EH (cell line): ENCODE results near the gene CBL.
A peak's percentile ranks its signal among the peaks of the same experiment; 100 is the strongest.

Source experiments
- DNase-seq: peaks from one replicate; pipeline ENCODE4 v3.0.0-alpha.2; 2015; ENCODE audit warnings: low read depth

CBL gene

DNA sequence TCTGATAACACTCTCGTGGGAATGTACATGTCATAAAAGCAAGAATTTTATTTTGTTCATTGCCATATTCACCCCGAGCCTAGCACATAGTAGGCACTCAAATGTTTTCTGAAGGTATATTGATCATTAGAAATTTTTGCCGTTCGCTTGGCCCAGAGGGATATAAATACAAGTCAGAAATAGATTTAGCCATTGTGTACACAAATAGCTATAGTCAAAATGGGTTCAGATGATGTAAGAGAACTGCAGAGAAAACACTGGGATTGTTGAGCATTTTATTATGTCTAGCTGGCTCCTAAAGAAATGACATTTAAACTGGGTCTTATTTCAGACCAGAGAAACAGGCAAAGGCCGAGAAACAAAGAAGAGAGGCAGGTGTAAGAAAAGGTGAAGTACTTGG, 61.5 kb downstream of the CBL start:
- no peak for DNase-seq

DNA sequence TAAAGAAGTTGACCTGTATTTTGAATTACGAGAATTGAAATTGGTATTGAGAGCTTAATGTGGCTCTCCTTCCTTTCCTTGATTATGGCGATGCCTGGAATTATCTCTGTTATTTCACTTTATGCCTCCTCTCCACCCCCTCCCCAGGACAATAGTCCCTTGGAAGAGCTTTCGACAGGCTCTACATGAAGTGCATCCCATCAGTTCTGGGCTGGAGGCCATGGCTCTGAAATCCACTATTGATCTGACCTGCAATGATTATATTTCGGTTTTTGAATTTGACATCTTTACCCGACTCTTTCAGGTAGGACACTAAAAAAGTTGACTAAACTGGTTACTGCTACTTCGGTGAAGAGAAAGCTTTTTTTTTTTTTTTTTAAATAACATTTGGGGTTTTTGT, 67.6 kb downstream of the CBL start:
- DNase-seq, result no peak

DNA sequence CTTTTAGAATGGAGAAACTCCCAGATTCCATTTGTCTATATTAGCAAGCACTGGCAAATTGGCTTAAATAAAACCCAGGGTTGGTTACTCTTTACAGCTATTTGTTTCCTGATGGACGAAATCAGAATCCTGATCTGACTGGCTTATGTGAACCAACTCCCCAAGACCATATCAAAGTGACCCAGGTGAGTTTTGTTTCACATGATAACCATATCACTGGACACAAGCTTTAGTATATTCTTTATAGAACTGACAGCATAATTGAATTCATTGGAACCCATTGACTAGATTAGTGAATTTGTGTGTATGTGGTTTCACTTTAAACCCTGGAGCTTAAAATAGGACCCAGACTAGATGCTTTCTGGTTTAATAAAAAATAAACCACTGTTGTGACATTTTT, 71.5 kb downstream of the CBL start:
- no peak for DNase-seq

DNA sequence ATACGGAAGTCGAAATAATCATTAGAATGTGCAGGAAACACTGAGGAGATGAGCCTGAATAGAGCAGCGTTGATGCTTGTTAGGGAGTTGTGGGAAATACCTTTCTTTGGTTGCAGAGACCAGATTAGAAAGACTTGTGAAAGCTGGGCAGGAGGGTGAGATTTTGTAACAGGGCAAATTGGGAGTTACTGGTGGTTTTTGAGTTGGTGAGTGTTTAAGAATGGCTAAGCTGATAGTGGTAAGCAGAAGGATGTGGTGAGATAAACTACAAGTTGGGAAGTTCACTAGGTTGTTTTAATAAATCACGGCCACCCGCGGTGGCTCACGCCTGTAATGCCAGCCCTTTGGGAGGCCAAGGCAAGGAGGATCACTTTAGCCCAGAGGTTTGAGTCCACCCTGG, 76.4 kb downstream of the CBL start:
- no peak for DNase-seq

DNA sequence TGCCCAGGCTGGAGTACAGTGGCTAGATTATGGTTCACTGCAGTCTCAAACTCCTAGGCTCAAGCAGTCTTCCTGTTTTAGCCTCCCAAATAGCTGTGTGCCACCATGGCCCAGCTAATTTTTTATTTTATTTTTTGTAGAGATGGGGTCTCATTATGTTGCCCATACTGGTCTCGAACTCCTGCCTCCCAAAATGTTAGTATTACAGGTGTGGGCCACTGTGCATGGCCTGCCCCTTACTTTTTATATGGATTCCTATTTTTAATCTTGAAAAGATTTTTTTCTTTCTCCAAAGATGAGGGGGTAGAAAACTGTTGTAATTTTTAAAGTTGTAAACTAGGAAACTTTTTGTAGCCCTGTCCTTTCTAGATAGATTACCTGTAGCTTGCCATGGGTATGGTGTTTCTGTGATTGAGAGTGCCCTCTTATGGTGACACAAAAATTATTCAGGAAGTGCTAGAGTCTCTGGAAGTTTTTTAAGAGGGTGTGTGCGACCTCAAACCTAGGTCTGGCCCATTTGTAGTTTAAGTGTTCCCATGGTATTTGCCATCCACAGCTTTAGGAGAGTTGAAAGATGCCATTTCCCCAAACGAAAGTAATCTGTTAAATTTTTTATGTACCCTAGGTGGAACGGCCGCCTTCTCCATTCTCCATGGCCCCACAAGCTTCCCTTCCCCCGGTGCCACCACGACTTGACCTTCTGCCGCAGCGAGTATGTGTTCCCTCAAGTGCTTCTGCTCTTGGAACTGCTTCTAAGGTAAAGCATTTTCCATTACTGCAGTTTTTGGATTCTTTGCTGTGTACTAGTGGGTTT, 78.4 kb downstream of the CBL start:
- DNase-seq, result peak; percentile 57

DNA sequence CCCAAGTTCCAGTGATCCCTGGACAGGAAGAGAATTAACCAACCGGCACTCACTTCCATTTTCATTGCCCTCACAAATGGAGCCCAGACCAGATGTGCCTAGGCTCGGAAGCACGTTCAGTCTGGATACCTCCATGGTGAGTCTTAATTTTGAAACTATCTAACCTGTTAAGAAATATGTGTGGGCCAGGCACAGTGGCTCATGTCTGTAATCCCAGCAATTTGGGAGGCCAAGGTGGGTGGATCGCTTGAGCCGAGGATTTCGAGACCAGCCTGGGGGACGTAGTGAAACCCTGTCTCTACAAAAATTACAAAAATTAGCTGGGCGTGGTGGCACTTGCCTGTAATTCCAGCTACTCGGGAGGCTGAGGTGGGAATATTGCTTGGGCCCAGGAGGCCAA, 79.3 kb downstream of the CBL start:
- DNase-seq, result no peak

DNA sequence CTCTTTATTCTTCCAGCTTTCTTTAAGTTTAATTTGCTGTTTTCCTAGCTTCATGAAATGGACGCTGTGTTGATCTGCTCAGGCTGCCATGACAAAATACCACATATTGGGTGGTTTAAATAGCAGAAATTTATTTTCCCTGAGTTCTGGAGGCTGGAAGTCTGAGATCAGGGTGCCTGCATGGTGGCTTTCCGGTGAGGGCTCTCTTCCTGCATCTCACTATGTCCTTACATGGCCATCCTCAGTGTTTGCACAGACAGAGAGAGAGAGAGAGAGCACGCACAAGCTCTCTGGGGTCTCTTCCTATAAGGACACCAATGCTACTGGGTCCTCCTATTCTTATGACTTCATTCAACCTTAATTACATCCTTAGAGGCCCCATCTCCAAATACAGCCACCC, 82.1 kb downstream of the CBL start:
- DNase-seq, result no peak

DNA sequence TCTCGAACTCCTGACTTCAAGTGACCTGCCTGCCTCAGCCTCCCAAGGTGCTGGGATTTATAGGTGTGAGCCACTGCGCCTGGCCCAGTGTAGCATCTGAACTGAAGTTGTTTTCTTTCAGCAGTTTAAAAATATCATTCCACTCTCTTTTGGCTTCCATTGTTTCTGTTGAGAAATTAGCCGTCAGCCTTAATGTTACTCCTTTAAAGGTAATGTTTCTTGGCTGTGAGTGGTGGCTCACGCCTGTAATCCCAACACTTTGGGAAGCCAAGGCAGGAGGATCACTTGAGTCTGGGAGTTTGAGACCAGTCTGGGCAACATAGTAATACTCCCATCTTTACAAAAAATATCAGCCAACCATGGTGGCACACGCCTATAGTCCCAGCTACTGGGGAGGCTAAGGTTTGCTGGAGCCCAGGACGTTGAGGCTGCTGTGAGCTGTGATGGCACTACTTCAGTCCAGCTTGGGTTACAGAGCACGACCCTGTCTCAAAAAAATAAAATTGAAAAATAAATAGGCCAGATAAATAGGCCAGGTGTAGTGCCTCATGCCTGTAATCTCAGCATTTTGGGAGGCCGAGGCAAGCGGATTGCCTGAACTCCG, 84.9 kb downstream of the CBL start:
- no peak for DNase-seq

DNA sequence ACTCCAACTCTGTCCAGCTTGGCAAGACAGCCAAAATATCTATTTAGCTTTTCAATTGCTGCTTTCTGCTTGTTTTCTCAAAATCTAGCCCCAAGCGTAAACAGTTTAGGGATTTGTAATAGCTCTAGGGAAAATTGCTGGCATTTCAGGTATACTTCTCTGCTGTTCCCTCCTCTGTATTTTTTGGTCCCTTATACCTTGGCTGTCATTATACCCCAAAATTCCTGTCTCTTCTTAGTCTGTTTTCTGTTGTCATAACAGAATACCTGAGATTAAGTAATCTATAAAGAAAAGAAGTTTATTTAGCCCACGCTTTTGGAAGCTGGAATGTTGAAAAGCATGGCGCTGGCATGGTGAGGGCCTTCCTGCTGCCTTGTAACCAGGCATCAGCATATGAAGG, 87.3 kb downstream of the CBL start:
- DNase-seq, result no peak

DNA sequence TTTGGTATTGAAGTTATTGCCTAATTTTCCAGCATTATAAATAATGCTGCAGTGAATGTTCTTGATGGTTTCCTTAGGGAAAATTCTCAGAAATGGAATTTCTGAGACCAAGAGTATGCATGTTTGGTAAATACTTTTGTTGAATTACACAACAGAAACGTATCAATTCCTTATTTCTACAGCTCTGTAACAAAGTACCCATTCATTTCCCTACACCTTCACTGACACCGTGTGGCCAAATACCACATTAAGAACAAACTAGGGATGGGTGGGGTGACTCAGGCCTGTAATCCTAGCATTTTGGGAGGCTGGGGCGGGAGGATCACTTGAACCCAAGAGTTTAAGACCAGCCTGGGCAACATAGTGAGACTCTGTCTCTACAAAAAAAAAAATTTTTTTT, 89.0 kb downstream of the CBL start:
- DNase-seq, result peak; percentile 27

DNA sequence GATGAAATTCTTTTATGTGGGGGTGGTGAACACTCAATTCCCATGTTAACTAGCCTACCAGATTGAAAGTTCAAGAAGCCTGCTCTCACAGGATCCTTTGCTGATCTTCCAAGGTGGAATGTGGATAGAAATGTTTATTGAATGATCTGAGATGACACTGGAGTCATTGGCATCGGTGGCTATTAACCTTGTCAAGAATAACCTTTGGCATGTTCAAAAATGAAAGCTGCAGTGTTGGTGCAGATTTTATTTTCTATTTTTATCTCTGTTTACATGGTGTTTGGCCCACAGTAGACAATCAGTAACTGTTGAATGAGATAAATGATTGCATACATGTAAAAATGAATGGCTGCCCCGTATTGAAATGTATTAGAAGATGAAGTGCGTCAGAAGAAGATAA, 91.8 kb downstream of the CBL start:
- no peak for DNase-seq

DNA sequence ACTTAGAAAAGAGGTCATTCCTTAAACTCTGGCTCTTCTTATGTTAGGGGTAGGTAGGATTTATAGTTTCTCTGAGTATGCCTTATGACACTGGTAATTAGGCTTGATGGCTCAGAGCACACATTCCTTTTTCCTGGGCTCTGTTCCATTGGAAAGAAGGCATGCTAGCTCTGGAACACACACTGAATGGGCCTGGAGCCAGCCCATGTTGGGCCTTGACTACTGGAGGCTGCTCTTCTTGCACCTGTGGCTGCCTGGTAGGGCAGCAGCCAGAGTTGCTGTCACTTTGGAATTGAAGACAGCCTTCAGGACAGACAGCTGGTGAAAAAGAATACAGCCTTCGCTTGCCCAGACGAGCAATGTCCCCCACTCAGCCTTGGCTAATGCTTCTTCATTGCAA, 92.6 kb downstream of the CBL start:
- DNase-seq, result peak; percentile 18

DNA sequence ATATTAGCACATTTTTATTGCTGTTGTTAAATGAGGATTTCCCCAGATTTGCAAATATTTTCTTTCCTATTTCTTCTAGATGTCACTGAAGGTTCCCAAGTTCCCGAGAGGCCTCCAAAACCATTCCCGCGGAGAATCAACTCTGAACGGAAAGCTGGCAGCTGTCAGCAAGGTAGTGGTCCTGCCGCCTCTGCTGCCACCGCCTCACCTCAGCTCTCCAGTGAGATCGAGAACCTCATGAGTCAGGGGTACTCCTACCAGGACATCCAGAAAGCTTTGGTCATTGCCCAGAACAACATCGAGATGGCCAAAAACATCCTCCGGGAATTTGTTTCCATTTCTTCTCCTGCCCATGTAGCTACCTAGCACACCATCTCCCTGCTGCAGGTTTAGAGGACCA, 93.3 kb downstream of the CBL start:
- DNase-seq, result no peak

DNA sequence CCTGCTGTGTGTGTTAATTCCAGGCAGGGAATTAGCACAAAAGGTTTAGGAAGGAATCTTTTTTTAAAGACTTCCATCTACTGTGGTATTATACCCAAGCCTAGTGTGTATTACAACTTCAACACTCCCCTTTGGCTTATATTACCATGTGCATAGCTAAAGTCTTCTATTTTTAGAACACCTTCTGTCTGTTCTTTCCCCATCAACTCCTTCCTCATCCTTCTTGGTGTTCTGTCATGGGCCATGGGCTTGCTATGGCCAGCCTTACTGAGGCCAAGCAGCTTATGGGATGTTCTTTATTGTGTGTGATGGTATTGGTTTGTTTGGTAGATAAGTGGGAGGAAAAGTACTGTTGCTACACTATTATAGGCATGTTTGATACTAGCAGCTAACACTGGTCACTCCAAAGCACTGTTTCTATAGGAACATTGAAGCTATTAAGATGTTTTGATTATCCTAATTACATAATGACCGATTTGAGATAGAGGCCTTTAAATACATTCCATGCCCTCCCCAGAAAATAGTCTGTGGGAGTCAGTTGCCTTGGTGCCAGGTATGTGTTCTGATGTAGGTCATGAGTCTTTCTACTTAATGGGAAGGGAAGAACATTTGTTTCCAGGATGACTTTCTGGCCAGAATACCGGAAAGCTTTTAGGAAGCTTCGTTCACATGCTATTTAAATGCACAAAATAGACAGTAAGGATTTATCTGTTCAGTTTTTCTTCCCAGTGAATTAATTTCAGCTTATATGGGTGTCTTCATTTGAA, 94.2 kb downstream of the CBL start:
- no peak for DNase-seq

DNA sequence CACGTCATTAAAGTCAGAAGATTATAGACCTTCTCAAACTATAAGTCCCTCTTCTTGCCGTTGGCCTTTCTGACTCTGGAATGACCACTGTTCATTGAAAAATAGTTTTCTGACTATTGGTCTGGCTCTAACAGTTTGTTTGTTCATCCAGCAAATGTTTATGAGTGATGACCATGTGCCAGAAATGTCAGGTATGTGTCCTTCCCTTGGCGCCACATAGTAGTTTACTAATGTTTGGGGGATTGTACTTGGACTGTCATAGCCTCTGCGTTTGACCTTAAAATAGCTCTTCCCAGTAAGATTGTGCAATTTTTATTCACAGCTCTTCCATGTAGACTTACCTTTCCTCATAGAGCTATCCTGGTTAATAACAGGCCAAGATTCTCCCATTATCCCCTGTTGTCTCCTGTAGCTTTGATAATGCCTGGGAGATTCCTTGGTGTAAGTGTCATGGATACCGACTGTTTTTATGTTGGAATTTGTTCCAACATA, 97.1 kb downstream of the CBL start:
- DNase-seq, result peak; percentile 24

DNA sequence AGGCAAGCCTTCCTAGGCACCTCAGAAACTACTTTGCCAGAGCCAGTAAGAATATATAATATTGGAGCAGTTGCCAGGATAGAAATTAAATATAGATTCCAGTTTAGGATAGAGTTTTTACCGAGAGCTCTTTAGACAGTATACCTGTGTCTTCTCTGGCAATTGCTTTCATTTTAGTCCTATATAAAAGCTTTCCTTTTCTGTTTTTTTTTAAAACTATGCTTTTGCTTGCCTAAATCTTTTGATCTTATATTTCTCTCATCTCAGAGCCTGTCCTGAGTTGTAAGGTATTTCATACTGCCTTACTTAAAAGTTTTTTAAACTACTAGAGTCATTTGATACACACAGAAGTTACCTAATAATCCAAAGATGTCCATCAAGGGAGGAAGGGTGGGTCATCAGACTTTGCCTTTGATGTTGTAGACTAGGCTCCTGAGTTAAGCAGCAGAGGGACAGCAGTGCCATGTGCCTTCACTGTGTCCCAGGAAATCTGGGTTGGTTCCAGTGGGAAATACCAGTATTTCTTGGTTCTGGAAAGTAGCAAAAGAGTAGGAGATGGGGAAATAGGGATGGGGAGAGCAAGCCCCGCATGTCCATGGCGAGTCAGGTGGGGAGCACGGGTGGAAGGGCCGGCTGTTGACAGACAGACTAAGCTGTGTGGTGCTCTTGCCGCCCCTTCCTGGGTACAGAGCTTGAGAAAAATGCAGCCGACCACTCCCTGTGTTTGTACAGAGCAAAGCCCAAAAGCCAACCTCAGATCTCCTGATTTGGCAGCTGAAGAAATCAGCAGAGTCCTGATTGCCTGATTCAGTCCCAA, 99.6 kb downstream of the CBL start:
- DNase-seq, result no peak

DNA sequence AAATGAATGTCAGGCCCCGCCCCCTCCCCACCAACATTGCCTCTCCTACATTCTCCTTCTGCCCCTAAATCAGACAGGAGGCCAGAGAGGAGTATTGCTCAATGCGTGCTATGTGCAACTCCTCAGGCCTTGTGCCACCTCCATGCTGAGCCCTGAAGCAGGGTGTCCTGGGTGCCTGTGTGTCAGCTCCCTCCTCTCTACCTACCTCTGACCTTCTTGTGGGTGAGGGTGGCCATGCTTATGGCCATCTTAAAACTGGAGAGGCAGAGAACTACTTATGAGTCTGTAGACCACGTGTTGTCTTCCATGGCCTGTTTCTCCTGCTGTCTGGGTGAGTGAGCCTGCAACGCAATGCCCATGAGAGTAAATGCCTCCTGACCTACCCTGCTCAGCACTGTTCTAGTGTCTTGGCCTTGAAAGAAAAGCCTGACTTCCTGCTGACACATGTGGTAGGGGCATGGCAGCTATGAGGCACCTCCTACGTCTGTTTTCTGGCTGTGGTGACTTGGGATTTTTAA, 100.3 kb downstream of the CBL start:
- peak; percentile 46 for DNase-seq

DNA sequence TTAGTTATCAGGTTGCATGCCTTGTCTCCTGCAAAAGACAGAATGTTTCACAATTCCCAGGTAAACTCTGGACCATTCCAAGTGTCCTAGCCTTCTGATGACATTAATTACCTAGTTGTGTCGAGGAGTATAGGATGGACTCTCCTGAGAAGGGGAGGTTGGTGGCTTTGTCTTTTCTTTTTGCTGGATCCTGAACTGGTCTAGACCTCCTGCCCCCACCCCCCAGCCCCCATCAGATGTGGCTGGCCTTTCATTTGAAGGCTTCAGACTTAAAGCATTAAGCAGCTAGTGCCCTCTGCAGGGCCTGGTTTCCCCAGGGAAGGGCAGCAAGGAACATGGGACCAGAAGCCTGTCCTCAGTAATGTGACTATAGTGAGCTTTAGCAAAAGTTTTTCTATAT, 101.1 kb downstream of the CBL start:
- DNase-seq, result peak; percentile 26

DNA sequence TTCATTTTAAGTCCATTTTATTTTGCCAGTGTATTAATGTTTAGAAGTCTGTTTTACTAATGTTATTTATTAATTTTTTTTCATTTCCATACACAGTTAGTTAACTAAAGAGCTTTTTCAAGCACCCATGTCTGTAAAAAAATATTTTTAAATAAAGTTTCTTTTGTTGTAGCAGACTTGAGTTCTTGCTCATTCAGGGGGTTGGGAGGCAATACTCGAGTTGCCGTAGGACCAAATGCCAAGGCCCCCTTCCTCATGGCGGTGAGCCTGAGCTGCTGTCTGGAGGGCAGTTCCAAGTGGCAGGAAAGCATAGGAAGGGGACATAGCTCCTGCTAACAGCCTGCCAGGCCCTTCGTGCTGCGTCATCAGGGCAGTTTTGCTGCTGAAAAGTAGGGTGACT, 101.8 kb downstream of the CBL start:
- no peak for DNase-seq

DNA sequence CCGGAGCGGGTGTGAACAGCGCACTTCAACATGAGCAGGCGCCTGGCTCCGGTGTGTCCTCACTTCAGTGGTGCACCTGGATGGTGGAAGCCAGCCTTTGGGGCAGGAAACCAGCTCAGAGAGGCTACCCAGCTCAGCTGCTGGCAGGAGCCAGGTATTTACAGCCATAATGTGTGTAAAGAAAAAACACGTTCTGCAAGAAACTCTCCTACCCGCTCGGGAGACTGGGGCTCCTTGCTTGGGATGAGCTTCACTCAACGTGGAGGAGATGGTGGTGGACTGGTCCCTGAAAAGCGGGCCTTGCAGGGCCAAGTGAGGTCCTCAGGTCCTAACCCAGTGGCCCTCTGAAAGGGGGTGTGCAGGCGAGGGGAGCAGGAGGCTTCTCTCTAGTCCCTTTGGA, 103.3 kb downstream of the CBL start:
- no peak for DNase-seq

DNA sequence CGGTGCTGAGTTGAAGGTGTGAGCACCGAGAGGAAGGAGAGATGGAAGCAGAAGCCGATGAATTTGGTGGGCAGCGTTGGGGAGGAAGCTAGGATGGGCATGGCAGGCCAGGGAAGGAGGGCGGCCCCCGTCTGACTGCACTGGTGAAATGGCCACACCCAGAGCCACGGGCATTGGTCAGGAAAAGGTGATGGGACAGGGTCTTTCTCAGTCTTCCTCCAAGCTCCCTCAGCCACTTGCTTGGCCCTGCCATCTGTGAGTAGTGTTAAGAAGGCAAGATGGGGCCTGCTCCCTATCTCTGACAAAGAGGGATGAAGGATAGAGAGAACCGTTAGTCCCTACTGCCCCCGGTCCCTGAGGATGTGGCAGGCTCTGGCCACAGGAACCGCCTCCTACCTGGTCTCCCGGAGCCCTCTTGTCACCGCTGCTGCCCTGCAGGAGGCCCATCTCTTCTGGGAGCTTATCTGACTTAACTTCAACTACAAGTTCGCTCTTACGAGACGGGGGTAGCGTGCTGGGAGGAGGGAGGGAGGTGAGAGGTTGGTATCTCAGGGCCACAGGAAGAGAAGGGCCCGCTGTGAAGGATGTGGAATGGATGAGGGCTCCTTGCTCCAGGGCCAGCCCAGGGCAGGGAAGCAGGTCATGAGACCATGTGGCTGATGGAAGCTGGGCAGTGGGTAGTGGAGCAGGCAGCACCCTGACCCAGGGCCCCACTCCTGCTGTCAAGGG, 104.0 kb downstream of the CBL start:
- no peak for DNase-seq
